NCI-H2081 (cell line): ENCODE data around the gene P2RX1.

Source experiments
- DNase-seq, 2 experiments: peaks; one replicate each; lab custom pipeline; 2025; lab: John Stamatoyannopoulos, UW

Gene P2RX1

DNA sequence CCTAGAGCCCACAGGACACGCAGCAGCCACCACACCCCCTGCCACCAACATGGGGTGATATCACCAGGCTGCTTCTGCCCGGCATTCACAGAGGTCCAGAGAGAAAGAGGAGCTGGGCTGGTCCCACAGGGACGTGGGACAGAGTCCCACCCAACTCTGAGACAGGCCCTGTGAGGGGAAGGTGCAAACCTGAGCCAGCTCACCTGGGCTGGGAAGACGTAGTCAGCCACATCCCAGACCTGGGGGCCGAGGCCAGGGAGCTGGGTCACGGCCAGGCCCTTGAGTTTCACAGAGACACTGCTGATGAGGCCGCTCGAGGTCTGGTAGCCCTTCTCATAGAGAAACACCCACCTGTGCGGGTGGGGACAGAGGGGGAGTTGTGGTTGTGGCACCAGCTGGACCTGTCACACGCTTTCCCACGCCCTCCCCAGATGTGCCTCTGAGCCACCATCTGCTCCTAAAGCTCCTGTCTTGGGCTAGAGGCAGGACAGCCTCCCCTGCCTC lies 11.2 kb downstream of the P2RX1 start:
- DNase-seq: no peak

DNA sequence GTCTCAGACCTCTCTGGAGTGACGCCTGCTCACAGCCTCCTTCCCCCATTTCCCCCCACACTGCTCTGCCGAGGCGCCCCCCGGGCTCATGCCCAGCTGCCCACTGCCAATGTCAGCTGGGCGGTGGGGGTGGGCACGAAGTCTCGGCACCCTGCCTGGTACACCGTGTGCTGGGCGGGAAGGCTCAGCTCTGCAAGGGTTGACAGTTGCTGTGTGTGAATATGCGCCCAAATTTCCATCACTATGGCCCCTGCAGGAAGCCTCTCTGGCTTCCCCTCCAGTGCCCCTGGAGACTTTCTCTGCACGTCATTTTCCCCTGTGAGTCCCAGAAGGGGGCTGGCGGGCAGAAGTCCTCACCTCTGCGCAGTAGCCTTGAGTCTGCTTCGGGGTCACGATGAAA lies 11.8 kb downstream of the P2RX1 start:
- no peak for DNase-seq

DNA sequence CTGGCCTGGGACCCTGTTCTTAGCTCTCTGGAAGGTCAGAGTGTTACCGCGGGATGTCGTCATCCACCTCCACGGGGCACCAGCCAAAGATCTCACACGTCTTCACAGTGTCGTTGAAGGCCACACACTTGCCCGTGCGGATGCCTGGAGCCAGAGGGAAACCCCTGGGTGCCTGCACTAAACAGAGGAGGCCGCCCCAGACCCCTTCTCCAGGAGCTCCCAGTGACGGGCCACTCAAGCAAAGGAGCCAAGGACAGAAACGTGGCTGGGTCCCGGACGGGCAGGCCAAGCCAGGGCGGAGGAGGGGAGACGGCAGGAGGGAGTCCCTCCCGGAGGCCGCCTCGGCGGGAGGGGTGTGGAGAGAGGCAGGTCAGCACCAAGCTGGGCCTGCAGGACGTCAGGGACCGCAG lies 12.4 kb downstream of the P2RX1 start:
- no peak for DNase-seq

DNA sequence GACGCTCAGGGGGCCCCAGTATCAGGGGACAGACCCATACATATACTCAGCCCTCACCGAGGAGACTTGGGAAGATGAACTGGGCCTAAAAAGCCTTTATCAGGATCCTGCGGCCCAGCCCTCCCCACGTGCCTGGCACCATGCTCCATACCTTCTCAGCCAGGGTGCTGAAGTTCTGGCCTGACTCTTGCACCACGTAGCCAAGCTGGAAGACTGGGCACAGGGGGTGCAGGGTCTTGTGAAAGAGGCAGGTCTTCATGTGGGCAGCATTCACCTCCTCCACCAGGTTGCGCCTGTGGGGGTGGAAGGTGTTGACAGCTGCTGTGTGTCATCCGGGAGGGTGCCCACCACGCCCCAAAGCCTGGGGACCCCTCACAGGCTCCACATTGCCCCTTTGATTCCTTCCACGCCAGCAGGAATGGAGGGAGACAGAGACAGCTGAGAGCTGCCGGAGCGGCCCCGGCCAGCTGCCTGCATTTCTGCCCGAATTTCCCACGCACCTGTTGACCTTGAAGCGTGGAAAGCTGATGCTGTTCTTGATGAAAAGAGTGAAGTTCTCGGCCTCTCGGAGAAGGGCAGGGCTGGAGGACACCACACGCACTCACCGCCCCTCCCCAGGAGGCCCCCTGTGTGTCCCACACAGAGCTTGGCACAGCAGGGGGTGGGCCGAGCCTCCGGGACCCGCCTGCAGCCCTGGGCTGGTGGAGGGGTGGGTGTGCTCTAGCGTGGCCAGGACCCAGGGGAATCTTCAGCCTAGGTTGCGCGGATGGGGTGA lies 13.0 kb downstream of the P2RX1 start:
- no peak for DNase-seq

DNA sequence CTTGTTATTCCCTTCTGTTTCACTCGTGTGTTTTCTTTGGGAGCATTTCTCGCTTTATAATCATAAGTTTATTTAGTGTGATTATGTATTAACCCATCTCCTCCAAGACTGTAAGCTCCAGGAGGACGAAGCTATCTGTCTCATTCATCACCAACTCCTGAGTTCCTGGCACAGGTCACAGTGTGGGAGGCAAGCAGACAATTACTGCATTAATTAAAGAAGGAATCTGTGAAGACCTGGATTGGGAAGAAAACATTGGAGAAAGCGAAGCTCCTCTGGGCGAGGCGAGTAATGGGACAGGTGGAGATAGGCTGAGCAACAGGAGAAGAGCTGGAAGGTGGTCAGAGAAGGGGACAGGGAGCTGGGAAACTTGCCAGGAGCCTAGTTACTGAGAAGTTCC lies 15.6 kb downstream of the P2RX1 start:
- no peak for DNase-seq

DNA sequence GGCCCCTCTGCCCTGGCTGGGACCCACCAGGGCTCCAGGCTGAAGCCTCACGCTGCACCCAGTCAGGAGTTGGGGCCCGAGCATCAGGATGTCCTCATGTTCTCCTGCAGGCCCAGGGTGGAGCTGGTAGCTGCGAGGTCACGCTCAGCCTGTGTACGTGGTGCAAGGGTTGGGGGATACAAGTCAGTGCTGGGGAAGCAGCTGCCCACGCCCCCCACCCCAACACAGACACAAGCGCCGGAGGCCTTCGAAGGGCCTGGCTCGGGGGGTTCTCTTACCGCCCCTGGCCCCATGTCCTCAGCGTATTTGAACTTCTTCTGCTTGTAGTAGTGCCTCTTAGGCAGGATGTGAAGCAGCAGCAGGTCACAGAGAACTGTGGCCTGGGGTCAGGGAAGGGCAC lies 18.5 kb downstream of the P2RX1 start:
- no peak for DNase-seq

DNA sequence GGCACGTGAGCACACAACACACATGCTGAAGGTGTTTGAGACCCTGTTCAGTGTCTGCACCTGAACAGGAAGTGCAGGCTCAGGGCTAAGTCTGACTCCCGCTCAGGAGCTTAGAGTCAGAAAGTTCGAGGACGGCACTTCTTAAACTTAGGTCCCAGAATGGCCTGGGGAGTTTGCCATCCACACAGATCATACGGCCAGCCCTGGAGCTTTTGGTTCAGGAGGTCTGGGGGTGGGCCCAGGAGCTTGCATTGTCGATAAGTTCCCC lies 19.4 kb downstream of the P2RX1 start:
- no peak for DNase-seq

DNA sequence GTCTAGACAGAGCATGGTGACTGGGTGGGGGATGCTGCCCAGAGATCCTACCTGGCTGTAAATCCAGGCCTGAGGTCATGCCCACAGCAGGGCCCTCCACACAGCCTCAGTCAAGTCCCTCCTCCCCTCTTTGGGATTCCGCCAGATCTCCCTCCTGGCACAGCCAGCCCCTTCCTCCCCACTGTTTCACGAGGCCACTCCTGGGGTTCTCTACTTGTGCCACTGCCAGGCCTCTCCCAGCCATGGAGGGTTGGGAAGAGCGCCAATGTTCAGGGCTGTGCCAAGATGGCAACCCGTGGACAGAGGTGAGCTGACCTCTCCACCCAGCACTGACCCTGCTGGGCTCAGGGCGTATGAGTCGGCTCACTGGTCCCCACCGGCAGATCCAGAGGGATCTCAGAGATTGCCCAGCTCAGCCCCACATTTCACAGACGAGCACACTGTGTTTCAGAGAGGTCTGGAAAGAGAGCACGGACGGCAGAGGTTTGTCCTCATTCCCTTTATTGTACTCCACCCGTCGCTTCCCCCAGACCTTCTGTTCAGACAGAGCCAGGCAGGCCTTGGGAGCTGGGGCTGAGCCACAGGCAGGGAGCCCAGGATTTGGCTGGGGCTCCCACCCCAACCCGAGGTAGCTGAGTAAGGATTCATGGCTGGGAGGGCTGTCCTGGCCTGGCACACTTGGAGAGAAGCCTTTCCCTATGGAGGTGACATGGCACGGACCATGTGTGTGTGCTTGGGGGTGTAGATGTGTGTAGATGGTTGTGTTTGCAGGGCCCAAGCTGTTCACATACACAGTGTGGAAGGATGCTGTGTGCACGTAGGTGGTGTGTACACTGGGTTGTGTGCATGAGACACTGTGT lies 19.9 kb downstream of the P2RX1 start:
- no peak for DNase-seq

DNA sequence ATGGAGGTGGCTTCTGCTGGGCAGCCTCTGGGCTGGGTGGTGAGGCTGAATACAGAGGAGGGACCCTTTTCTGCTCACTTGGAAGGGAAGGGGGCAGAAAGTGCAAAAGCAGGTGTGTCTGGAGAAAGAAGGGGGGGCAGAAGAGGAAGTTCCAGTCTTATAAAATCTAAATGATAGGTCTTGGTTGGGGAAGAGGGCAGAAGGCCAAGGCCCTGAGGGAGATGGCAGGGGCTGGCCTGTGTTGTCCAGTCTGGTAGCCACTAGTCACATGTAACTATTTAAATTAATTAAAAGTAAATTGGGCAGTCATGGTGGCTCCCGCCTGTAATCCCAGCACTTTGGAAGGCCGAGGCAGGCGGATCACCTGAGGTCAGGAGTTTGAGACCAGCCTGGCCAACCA lies 20.9 kb downstream of the P2RX1 start:
- DNase-seq: no peak

DNA sequence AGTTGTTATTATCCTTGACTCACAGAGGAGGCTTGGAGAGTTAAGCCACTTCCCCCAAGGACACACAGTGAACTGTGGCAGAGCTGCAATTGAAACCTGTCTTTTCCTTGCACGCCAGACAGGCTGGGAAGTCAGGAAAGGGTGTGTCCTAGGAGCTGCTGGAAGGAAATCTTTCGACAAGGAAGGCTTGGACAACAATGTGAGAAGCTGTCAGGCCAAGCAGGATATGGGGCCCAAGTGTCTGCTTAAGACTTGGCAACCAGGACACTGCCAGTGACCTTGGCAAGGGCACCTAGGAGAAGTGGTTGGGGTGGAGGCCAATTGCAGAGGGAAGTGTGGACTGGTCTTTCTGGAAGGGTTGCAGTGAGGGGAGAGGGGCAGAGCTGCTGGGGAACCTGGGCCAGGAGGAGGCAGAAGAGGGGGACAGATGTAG lies 21.3 kb downstream of the P2RX1 start:
- DNase-seq: no peak

DNA sequence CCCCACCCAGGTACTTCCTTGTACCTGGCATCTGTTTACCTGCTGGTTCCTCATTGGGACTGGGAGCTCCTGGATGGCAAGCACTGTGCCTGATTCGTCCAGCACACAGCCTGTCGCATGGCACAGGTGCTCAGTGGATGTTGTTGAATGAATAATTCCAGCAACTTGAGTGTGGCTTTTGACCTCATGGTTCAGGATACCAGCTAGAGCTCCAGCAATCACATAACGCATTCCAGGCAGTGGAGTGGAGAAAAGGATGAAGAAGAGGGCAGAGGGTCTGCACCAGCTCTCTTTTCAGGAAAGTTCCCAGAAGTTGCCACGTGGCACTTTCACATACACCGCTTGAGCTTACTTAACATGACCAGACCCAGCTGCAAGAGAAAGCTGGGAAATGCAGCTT lies 22.1 kb downstream of the P2RX1 start:
- DNase-seq: no peak

DNA sequence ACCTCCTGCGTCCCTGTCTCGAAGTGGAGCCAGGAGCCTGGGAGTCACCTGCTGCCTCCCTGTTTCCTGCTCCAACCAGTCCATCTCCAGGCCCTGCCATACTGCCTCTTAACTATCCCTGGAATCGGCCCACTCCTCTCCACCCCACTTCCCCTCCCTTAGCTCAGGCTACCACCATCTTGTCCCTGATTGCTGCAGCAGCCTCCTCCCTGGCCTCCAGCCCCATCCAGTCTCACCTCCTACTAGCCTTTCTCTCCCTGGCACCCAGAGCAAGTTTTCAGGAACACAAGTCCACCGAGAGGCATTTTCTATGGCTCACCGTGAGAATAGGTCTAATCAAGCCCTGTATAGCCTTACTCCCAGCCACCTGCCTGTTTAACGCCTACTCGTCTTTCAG lies 22.5 kb downstream of the P2RX1 start:
- DNase-seq: no peak

DNA sequence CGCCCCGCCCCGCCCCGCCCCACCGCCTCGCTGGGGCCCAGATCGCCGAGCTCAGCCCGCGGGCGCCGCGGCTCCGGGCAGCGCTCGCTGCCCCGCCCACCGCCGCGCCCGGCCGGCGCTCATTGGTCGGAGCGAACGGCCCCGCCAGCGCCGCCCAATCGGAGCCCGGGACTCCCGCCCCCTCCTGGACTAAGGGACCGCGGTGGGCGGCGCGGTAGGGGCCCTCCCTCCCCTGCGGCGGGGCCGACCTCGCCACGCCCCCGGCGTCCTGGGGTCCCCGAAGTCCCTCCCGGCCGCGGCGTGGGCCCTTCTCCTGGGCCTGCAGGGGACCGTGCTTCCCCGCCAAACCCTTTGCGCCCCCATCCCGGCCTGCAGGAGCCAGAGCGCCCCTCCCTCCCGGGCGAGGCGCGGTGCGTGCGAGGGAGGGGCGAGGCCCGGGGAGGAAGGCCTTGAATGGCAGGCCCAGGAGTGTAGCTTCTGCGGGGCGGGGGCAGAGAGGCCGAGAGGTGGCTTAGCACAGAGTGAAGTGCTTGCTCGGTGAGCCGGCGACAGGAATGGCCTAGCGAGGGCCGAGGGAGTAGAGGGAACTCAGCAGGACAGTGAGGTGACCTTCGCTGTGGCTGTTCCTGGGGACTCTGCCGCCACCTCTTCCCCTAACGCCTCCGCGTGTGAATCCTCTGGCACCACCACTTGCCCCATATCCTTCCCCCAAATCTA lies 23.1 kb downstream of the P2RX1 start, which contains the start of gene CAMKK1:
CAMKK1 (minus strand) TSS at position 51 of the 717 bp plus-strand sequence. CDS start 7,366 bp downstream, outside the sequence.
- peak; percentile 75 to 77 for DNase-seq

DNA sequence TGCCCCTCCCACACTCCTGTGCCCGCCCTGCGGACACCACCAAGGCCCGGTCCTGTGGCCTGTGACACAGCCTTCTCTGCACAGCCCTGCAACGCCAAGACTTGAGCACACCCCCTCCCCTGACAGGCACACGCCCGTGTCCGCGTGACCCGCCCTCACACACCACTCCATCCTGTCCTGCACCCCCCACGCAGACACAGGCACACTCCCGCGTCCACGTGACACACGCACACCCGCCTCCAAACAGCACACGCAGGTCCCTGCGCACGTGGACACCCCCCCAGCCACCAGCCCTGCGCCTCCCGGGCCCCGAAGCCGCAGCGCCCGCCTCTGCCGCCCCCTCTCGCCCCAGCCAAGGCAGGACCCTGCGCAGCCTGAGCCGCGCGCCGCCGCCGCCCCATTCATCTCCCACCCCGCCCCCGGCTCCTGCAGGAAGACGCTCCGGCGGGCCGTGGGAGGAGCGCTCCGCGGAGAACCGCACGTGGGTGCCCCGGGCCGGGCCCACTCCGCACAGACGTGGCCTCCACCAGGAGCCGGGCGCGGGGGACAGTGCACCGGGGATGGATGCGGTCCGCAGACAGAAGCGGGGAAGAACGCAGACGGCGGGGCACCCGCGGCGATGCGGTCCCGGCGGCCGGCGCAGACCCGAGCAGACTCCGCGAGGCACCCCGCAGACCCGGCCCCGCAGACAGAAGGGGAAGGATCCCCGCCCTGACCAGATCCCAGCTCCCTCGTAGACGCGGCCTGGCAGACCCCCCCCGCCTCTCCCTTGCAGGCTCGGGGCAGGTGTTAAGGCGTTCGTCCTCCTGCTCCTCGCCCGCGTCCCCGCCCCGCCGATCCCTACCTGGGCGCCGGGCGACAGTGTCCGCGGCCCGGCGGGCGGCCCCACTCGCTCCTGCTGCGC lies 23.9 kb downstream of the P2RX1 start:
- DNase-seq: peak in 1 of 2 experiments; percentile 15

DNA sequence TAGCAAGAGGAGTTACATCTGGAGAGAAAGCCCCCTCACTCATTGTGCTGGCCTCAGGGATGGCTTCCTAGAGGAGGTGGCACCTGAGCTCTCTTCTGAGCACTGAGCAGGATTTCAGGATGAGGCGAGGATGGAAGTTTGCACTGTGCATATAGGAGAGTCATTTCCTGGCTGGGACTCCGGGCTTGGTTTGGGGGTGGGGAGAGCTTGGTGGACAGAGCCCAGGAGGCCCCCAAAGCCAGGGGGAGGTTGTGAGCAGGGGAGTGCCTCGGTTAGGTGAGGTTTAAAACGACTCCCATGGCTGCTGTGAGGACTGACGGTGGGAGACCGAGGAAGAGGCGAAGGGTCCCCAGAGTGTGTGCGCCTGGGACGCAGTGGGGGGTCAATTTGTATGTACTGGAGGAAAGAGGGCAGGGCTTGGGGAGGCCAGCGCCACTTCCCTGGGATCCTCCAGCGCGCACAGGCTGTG lies 24.6 kb downstream of the P2RX1 start:
- no peak for DNase-seq

DNA sequence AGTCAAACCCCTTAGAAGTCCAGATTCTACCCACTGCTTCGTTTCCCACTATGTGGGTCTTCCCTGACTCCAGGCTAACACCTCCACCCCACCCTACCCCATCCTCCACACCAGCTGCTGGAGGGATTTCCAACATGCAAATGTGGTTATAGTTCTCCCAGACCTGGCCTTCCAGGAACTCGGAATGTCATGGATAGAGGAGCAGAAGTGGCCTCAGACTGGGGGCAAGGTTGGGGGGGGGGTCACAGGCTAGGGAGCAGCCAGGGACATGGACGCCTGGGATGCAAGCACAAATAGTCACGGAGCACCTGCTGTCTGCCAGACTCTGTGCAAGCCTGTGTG lies 25.4 kb downstream of the P2RX1 start:
- no peak for DNase-seq

DNA sequence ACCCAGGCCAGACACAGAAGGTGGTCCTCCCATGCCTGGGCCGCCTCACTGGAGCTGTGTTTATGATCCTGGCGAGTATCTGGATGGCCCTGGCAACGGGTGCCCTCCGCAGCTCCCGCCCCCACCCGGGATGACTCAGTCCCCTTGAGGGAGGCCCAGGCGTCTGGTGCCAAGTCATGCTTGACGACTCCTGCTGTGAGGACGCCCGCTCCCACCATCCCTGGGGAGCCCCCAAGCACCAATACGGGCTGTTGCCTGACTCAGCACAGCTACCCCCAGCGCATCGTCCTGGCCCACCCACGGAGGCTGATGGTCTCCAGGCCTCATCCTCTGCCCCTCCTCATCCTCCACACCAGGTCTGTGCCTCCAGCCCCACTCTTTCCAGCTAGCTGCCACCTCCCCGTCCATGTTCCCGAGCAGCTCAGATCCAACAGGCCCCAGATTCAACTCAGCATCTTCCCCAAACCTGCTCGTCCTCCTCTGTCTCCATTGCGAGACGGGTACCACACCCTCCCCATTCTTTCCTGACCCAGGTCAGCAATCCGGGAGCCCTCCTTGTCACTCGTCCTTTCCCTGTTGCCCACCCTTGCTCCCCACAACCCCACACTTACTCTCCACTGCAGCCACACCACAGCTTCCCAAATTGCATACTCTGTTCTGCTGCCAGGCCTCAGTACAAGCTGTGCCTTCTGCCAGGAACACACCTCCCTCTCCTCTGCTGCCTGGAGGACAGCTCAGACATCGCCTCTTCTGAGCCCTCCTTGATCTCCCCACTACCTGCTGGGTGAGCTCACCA lies 26.0 kb downstream of the P2RX1 start:
- DNase-seq: no peak

DNA sequence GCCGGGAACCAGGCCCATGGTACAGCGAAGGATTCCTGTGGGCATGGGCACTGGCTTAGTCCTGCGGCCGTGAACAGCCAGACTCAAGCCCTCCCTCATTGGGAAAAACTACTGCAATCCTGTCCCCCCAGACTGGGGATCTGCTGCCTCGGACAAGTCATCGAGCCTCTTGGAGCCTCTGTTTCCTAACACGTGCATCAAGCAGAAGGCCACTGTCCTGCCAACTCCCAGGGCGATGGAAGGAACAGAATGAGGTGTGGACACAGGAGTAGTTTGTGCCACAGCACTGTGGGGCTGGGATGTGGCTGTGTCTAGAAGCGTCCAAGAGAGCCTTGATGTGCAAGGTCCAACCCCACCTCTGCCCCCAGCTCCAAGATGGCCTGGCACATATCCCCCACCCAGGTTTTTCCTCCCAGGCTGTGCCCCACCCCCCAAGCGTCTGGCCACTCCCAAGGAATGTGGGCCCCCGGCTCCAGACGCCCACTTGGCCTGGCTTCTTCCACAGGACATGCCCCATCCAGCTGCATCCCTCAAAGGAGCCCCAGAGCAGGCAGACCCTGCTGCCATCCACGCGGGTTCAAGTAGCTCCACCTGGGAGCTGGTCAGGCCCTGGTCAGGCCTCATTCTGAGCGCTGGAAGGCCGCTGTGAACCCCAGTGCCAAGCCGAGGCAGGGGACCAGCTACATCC lies 26.8 kb downstream of the P2RX1 start:
- DNase-seq: no peak

DNA sequence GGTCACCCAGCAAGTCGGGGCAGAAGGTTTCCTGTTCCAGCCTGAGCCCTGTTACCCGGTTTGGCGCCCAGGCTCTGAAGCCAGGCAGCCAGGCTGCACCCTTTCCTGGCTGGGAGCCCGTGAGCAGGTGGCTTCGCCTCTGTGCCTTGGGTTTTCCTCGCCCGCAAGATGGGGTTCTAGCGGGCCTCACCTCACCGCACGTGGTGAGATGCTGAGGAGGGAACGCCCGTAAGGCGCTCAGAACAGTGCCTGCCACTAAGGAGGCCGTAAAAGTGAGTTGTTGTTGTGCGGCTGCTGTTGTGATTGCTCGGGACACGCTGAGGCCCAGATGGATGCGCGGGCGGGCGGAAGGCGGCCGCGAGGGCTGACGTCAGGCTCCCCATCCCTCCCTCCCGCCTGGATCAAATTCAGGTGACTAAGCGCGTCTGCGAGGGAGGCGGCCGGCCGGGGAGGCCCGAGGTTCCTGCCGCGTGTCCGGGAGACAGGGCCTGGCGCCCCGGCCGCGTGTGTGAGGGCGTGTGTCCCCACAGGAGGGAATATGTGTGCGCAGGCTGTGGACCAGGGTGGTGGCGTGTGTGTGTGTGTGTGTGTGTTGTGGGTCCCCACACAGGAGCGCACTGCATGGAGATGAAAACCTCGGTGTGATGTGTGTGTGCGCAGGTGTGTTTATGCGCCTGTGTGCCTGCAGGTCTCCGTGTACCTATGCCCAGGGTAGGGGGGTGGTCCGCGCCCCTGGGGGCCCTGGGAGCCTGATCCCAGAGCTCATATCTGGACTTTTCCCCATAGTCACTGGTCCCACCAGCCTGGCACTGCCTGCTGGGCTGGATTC lies 27.7 kb downstream of the P2RX1 start:
- DNase-seq: no peak
